ENCODE results near the gene UMAD1.

DNA sequence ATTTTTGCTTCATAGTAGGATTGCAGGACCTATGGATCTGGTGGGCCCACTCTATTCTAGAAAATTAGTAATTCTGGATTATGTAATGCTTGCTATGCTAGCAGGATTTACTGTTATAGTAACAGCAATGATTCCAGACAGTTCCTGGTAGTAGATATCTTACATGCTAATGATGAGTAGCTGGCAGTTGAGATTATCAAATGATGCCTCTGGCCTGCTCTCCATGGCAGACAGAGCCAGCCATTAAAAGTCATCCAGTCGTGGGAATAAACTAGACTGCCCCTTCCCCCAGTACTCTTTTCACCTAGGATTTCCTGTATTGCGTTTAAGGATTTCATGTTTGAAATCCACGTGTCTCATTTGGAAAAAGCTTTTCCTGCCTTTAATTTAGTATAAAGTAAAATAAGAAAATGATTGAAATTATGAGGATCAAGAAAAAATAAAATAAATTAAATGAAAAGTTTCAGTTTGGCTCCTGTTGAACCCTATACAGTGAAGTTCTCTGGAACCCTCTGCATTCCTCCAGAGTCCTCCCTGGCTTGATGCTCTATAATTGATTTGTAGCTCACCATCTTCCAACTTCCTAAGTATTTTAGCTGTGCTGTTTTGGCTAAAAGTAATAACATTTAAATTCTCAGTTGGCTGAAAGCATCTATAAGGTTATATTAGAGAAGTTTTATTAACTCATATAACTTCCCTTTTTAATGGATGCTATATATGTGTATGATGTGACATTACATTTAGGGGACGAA is 14.6 kb downstream of the UMAD1 start:
- no peak for TF ChIP-seq CSDC2 (CRISPR knock-in tag; IDR thresholded peaks at IDR 0.05)
- 0 out of 2 replicates have a peak, but pooled peaks have one; percentile 16 for TF ChIP-seq ISL1 (CRISPR knock-in tag; IDR thresholded peaks at IDR 0.05)
- no peak for TF ChIP-seq ESRRG (CRISPR knock-in tag; IDR thresholded peaks at IDR 0.05)
- no peak for TF ChIP-seq ZNF565 (CRISPR knock-in tag; conservative IDR thresholded peaks at IDR 0.05; ENCODE audit: low read depth)
- TF ChIP-seq, protein P1, sequence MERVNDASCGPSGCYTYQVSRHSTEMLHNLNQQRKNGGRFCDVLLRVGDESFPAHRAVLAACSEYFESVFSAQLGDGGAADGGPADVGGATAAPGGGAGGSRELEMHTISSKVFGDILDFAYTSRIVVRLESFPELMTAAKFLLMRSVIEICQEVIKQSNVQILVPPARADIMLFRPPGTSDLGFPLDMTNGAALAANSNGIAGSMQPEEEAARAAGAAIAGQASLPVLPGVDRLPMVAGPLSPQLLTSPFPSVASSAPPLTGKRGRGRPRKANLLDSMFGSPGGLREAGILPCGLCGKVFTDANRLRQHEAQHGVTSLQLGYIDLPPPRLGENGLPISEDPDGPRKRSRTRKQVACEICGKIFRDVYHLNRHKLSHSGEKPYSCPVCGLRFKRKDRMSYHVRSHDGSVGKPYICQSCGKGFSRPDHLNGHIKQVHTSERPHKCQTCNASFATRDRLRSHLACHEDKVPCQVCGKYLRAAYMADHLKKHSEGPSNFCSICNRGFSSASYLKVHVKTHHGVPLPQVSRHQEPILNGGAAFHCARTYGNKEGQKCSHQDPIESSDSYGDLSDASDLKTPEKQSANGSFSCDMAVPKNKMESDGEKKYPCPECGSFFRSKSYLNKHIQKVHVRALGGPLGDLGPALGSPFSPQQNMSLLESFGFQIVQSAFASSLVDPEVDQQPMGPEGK (CRISPR knock-in tag; IDR thresholded peaks at IDR 0.05; ENCODE audit: borderline replicate concordance) = no peak

Measured in SK-N-SH treated with all-trans-retinoic acid at 6 μM for 48 hours (cell line).